Measurements from ENCODE around the gene TBC1D9B.

Gene TBC1D9B

GRCh38 chr5:179906795-179907555, 722 bp downstream of the TBC1D9B start:
- peak; percentile 25 for DNase-seq

GRCh38 chr5:179906294-179906794, 1.4 kb downstream of the TBC1D9B start:
- DNase-seq: no peak

GRCh38 chr5:179905161-179905560, 2.5 kb downstream of the TBC1D9B start:
- DNase-seq: no peak

- no peak for DNase-seq
Observed at GRCh38 chr5:179904463-179905160, 3.1 kb downstream of the TBC1D9B start.

- DNase-seq: no peak
Observed at GRCh38 chr5:179902763-179903158, 4.9 kb downstream of the TBC1D9B start.

- DNase-seq: no peak
Observed at GRCh38 chr5:179901915-179902762, 5.6 kb downstream of the TBC1D9B start.

- DNase-seq: no peak
Observed at GRCh38 chr5:179901462-179901861, 6.2 kb downstream of the TBC1D9B start.

GRCh38 chr5:179900711-179901110, 7.0 kb downstream of the TBC1D9B start:
- no peak for DNase-seq

GRCh38 chr5:179900206-179900605, 7.5 kb downstream of the TBC1D9B start:
- no peak for DNase-seq

GRCh38 chr5:179895861-179896260, 11.8 kb downstream of the TBC1D9B start:
- DNase-seq: no peak

- no peak for DNase-seq
Observed at GRCh38 chr5:179893958-179894895, 13.5 kb downstream of the TBC1D9B start.

- no peak for DNase-seq
Observed at GRCh38 chr5:179893076-179893957, 14.4 kb downstream of the TBC1D9B start.

GRCh38 chr5:179892255-179892654, 15.4 kb downstream of the TBC1D9B start:
- no peak for DNase-seq

GRCh38 chr5:179890751-179891682, 16.7 kb downstream of the TBC1D9B start:
- DNase-seq: no peak

- DNase-seq: no peak
Observed at GRCh38 chr5:179889885-179890284, 17.8 kb downstream of the TBC1D9B start.

GRCh38 chr5:179887802-179888201, 19.9 kb downstream of the TBC1D9B start:
- DNase-seq: no peak

- no peak for DNase-seq
Observed at GRCh38 chr5:179887095-179887494, 20.6 kb downstream of the TBC1D9B start.

- DNase-seq: no peak
Observed at GRCh38 chr5:179886190-179886911, 21.3 kb downstream of the TBC1D9B start.

GRCh38 chr5:179885491-179886090, 22.1 kb downstream of the TBC1D9B start:
- DNase-seq: no peak

All from NCI-H82 (cell line).